Measurements from ENCODE around the gene APOBEC3A. TPM values are rescaled to one million over a fixed set of nuclear protein-coding genes. Genes with fewer than 3 reads are reported as not detected.

Gene APOBEC3A
- not detected in 2 replicates for total RNA-seq

GRCh38 chr22:38957046-38957770 is at the start of gene APOBEC3A:
Gene APOBEC3A, plus strand, starts transcription at chr22:38957609. Its CDS starts 83 bp downstream, at chr22:38957692.
- intact Hi-C loops (cut with micrococcal nuclease): loop anchor here (10.0 kb wide), 1 partner anchor 202 kb away; the partner anchor contains the start of gene SUN2

- intact Hi-C loops (cut with micrococcal nuclease): no loop called here
These were observed 49.6 kb upstream of the APOBEC3A start for GRCh38 chr22:38907767-38908166.

- intact Hi-C loops (cut with micrococcal nuclease): no loop called here
These were observed 46.0 kb upstream of the APOBEC3A start for GRCh38 chr22:38911434-38911833.

GRCh38 chr22:38919631-38920190 is 37.7 kb upstream of the APOBEC3A start:
- intact Hi-C loops (cut with micrococcal nuclease): no loop called here

GRCh38 chr22:38921120-38921519 is 36.3 kb upstream of the APOBEC3A start:
- intact Hi-C loops (cut with micrococcal nuclease): no loop called here

- intact Hi-C loops (cut with micrococcal nuclease): no loop called here
These were observed 35.6 kb upstream of the APOBEC3A start for GRCh38 chr22:38921806-38922205.

- intact Hi-C loops (cut with micrococcal nuclease): no loop called here
These were observed 33.7 kb upstream of the APOBEC3A start for GRCh38 chr22:38923463-38924346.

- intact Hi-C loops (cut with micrococcal nuclease): no loop called here
These were observed 33.0 kb upstream of the APOBEC3A start for GRCh38 chr22:38924347-38924952.

GRCh38 chr22:38925571-38926041 is 31.8 kb upstream of the APOBEC3A start:
- intact Hi-C loops (cut with micrococcal nuclease): no loop called here

GRCh38 chr22:38927033-38927781 is 30.2 kb upstream of the APOBEC3A start:
- intact Hi-C loops (cut with micrococcal nuclease): loop anchor here (1.0 kb wide), 2 partner anchors 57 to 76 kb away; no protein-coding TSS in a partner anchor

- intact Hi-C loops (cut with micrococcal nuclease): no loop called here
These were observed 26.9 kb upstream of the APOBEC3A start for GRCh38 chr22:38930512-38930911.

- intact Hi-C loops (cut with micrococcal nuclease): no loop called here
These were observed 22.4 kb upstream of the APOBEC3A start for GRCh38 chr22:38935023-38935422.

GRCh38 chr22:38935616-38936015 is 21.8 kb upstream of the APOBEC3A start:
- intact Hi-C loops (cut with micrococcal nuclease): no loop called here

- intact Hi-C loops (cut with micrococcal nuclease): no loop called here
These were observed 20.8 kb upstream of the APOBEC3A start for GRCh38 chr22:38936562-38936961.

GRCh38 chr22:38937036-38937435 is 20.4 kb upstream of the APOBEC3A start:
- intact Hi-C loops (cut with micrococcal nuclease): no loop called here

- intact Hi-C loops (cut with micrococcal nuclease): no loop called here
These were observed 19.9 kb upstream of the APOBEC3A start for GRCh38 chr22:38937541-38937940.

GRCh38 chr22:38938221-38938620 is 19.2 kb upstream of the APOBEC3A start:
- intact Hi-C loops (cut with micrococcal nuclease): no loop called here

GRCh38 chr22:38938925-38939324 is 18.5 kb upstream of the APOBEC3A start:
- intact Hi-C loops (cut with micrococcal nuclease): no loop called here

- intact Hi-C loops (cut with micrococcal nuclease): loop anchor here (1.0 kb wide), 3 partner anchors 13 to 62 kb away; no protein-coding TSS in a partner anchor
These were observed 16.5 kb upstream of the APOBEC3A start for GRCh38 chr22:38940811-38941384.

GRCh38 chr22:38941488-38941987 is 15.9 kb upstream of the APOBEC3A start:
- intact Hi-C loops (cut with micrococcal nuclease): loop anchor here (1.0 kb wide), 3 partner anchors 13 to 62 kb away; no protein-coding TSS in a partner anchor

Data from T-helper 1 cell treated with Interleukin-12 subunit alpha and Interleukin-12 subunit beta and Interleukin-4 antibody, amounts not matched to agents 30 ng/mL and 1 ng/mL, for 36 hours (primary cell).